Frontal cortex (tissue), 4 donors: ENCODE results near the gene PLCD1. TPM values are rescaled to one million over a fixed set of nuclear protein-coding genes. Genes with fewer than 3 reads are reported as not detected.
A peak's percentile ranks its signal among the peaks of the same experiment; 100 is the strongest.
"Not testable (repeated sequence)": the region's sequence is repeated elsewhere in the genome, so short reads cannot be mapped to it uniquely, and the experiment has no call there.

Experiments
- DNase-seq, 2 donors: peaks; one replicate each; pipeline ENCODE4 v3.0.0; 2012; ENCODE audit warnings: low spot score in 2 of 2
- FAIRE-seq: peaks from 2 replicates; lab custom pipeline; 2012; peaks lifted over from hg19 to GRCh38; lab: Jason Lieb, UNC
- total RNA-seq: library from RNA; depleted of rRNA; stranded (reverse); fragments of >200 nt; gene quantifications from one replicate; pipeline ENCODE4 v1.2.3, GENCODE V29; 2014
- donor health status: control.
- donor health status: control.
- donor health status: control.

Gene PLCD1
- total RNA-seq, result 4.1 TPM

DNA sequence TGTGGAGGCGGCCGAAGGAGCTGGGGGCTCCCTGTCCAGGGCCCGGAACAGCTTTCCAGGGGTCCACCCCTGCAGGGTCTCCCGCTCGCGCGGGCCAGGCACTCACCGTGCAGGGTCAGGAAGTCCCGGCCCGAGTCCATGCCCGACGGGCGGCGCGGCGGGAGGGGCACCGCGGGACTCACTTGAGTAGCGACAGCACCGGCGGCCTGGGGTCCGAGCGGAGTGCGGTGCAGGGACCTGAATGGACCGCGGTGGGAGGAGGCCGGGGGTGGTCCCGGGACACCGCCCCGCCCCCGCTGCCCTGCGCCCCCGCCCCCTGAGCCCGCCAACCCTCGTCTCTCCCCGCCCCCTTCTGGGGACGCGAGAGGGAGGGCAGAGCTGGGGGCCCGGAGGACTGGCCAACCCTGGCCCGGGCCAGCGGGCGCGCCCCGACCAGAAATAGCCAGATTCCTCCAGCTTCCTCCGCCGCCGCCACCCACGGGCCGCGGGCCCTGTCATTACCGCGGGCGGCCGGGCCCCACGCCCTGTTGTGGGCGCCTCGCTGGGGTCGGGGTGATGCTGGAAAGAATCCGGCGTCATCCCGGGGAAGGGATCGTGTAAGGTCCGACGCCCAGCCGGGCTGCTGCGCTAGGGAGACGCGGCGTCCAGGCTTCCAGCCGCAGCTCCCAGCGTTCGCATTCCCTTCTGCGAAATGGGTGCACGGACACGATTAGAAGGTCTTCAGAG, at the start of gene PLCD1:
TSS of gene PLCD1 (minus strand) at position 243 of the 726 bp plus-strand sequence. CDS start at position 140, 103 bp downstream.
- FAIRE-seq (no peak), DNase-seq (peak; percentile 82 to 90)

DNA sequence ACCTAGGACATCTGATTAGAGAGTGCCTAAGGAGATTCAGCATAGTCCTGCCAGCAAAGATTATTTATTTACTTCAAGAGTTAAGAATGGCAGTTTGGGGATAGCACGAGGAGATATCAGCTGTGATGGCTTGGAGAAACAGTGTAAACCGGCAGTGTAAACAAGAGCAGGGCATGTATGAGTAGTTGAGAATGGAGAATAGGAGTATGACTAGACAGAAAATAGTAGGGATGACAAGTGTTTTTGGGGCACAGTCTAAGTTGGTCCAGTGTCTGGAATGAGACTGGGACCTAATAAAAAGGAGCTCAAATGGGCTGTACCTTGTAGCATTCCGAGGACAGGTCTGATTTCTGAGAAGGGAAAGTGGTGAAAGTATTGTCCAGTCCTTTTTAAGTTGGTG, 47.6 kb upstream of the PLCD1 start:
- DNase-seq, FAIRE-seq: not testable (repeated sequence)

DNA sequence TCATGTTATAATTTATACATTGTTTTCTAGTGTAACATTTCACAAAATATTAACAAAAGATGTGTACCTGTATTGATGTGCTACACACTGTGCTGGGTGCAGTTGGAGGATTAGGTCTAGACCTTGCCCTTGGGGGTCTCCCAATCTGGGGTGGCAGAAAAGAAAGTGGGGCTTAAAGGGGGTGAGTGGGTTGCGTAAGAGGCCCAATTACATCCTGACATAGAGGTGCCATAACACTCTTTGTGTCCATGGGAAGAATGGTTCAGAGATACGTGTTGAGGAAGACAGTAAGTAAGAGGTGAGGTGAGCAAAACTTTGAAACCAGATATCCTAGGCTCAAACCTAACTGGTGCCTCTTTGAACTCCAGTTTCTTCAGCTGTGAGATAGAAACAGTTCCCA, 40.6 kb upstream of the PLCD1 start:
- FAIRE-seq (no peak), DNase-seq (no peak)

DNA sequence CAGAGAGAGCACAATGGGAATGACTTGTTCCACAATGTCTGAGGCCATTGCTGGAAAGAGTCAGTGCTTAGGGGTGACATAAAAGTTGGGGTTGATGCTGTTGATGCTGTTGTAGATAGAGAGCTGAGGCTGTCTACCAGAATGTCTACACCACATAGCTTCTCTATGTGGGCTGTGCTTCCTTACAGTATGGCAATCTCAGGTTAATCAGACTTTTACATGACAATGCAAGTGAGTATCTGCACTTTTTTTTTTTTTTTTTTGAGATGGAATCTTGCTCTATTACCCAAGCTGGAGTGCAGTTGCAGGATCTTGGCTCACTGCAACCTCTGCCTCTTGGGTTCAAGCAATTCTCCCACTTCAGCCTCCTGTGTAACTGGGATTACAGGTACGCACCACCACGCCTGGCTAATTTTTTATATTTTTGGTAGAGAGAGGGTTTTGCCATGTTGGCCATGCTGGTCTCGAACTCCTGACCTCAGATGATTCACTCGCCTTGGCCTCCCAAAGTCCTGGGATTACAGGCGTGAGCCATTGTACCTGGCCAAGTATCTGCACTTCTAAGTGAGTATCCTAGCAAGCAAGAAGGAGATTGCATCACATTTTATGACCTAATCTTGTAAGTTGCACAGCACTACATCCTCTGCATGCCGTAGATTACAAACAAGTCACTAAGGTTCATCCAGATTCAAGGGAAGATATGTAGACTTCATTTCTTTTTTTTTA, 38.2 kb upstream of the PLCD1 start:
- FAIRE-seq (no peak), DNase-seq (no peak)

DNA sequence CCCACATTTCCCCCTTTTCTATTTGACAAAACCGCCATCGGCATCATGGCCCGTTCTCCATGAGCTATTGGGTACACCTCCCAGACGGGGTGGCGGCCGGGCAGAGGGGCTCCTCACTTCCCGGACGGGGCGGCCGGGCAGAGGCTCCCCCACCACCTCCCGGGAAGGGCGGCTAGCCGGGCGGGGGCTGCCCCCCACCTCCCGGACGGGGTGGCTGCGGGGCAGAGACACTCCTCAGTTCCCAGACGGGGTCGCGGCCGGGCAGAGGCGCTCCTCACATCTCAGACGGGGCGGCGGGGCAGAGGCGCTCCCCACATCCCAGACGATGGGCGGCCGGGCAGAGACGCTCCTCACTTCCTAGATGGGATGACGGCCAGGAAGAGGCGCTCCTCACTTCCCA, 35.0 kb upstream of the PLCD1 start:
- not testable (repeated sequence) for DNase-seq, FAIRE-seq

DNA sequence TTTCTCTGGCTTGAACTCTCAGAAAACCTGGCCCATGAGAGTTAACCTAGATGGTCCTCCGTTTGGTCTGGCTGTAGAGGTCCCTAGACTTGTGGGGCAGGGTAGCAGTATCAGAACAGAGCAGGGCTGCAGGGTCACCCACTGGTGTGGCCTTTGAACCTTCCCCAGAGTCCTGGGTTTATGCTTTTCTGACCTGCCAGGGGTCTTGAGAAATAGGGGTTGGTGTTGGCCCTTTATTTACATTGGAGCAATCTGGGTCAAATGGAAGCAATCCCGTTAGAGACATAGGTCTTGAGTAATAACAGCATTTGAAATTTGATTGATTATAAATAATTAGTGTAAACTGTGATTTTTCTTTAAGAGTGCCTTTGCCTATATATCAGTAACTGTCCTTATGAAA, 33.4 kb upstream of the PLCD1 start:
- FAIRE-seq (no peak), DNase-seq (no peak)

DNA sequence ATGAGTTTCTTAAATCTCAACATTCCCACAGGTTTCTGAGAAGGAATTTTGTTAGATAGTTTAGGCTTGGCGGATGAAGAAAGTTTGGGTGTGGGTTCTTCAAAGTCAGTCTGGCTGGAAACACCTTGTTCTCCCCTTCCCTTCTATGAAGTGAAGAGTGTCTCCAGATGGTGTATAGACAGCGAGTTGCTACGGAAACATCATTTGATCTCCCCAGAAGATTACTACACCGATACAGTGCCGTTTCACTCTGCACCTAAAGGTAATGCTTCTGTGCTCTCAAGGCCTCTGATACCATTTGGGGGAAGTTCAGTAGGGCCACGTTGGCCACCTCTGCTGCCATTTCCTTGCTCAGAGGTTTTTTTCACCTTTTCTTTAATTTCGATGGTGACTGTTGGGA, 30.1 kb upstream of the PLCD1 start:
- DNase-seq (no peak), FAIRE-seq (no peak)

DNA sequence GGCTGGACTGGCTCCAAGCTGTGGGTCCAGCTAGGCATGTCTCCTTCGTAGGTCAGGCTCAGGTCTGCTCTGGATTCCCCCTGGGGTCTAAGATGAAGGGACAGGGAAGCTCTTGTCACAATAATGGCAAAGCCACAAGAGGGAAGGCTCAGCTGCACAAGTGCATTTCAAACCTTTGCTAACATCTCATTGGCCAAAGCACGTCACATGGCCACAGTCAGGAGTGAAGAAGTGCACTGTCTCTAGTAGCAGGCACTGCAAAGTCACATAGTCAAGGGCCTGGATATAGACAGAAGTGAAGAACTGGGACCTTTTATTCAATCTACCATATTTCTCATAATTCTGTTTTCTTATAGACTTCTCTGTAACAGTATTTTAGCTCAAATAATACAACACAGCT, 29.7 kb upstream of the PLCD1 start:
- FAIRE-seq, result no peak
- no peak for DNase-seq

DNA sequence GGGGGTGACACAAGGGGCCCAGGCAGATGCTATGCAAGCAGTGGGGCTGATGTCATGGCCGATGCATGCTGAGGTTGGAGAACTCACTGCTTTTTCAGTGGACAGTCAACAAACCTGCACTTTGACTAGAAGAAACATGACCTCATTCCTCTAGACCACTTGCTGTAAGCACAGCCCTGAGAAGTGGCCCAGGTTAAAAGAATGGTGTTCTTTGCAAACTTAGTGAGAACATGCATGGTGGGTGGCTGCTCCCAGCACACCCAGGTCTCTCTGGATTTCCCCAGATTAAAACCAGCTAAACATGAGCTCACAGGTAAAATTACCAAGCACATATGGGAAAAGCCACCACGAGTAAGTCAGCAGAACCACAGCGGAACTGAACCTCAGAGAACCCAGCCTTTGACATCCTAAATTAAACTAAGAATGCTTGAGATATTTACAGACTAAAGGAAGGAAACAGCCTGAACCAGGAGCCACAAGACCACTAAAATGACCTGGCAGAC, 25.1 kb upstream of the PLCD1 start:
- DNase-seq, result no peak
- no peak for FAIRE-seq

DNA sequence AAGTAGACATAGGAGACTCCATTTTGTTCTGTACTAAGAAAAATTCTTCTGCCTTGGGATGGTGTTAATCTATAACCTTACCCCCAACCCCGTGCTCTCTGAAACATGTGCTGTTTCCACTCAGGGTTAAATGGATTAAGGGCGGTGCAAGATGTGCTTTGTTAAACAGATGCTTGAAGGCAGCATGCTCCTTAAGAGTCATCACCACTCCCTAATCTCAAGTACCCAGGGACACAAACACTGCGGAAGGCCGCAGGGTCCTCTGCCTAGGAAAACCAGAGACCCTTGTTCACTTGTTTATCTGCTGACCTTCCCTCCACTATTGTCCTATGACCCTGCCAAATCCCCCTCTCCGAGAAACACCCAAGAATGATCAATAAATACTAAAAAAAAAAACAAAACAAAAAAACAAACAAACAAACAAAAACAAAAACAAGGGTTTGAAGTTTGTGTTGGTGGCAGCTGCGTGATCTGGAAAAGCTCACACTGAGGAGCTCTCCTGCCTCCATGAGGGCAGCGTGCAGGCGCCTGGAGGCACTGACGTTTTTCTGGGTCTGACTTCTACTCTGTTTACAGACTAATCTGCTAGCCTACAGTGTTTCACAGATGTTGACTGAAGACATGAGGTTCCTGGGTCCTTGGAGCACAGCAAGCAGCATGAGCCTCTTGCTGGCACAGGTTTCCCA, 24.5 kb upstream of the PLCD1 start:
- not testable (repeated sequence) for FAIRE-seq, DNase-seq

DNA sequence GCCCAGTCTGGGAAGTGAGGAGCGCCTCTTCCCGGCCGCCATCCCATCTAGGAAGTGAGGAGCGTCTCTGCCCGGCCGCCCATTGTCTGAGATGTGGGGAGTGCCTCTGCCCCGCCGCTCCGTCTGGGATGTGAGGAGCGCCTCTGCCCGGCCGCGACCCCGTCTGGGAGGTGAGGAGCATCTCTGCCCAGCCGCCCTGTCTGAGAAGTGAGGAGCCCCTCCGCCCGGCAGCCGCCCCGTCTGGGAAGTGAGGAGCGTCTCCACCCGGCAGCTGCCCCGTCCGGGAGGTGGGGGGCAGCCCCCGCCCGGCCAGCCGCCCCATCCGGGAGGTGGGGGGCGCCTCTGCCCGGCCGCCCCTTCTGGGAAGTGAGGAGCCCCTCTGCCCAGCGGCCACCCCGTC, 23.8 kb upstream of the PLCD1 start:
- not testable (repeated sequence) for DNase-seq, FAIRE-seq

DNA sequence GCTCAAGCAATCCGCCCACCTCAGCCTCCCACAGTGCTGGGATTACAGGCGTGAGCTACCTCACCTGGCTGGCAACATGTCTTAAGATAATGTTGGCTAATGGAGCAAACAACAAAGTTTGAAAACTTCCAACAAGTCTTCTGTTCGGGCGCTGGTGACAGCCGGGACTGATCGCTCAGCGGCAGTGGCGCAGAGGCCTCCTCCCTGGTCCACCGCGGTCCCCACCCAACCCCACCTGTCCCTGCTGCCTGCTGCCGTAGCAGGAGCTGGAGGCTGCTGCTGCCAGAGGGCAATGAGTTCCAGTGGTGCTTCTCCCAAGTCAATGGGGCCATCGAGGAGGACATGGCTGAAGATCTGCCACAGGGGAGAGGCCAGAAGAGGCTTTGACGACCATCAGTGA, 21.7 kb upstream of the PLCD1 start:
- DNase-seq (no peak), FAIRE-seq (no peak)

DNA sequence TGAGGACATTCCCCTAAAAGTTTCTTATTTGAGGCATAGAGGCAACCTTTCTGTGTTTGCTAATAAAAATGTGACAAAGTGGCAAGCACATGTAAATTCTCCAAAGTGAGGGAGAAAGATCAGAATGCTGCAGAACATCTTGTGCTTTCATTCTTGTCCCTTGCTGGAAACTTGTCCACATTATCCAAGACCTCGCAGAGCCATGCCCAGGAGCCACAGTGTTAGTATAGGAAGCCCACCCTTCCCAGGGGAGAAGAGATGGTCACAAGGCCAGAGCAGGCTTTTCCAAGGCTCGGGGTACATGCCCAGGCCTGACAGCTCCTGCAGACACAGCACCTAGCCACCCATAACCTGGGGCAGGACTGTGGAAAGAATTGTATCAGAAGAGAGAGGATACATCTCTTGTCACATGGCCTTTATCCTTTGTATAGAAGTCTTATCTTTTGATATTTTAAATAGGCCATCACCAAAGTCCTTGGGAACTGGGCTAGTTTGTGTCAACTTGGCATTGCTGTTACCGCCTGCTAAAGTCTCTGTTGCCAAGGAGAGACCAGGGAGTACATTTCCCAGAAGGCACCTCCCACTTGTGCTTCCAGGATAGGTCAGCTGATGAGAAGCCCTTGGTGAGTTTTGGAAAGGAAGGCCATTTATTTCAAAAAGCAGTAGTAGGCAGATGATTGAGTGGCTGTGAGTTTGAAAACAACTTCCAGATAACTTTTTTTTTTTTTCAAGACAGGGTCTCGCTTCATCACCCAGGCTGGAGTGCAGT, 20.1 kb upstream of the PLCD1 start:
- no peak for FAIRE-seq

DNA sequence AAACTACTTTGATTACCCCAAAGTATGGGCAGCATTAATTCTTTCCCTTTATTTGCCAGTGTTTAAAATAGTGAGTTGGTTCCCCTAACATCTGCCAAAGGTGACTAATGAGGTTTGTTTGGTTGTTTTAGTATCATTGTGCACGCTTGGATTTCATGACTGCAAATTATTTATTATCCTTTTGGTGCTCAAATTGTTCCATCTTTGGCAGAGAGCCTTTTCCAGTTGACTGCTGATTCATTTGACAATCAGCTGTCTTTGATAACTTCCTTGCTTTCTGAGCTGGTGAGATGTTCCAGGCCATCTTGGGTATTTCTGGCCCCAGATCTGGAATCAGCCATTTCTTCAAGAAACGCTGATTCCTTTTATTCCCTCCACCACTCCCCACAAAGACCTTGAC, 18.5 kb upstream of the PLCD1 start:
- DNase-seq (no peak), FAIRE-seq (no peak)

More for the DNA sequence above, 20.1 kb upstream of the PLCD1 start:
- DNase-seq, result no peak

DNA sequence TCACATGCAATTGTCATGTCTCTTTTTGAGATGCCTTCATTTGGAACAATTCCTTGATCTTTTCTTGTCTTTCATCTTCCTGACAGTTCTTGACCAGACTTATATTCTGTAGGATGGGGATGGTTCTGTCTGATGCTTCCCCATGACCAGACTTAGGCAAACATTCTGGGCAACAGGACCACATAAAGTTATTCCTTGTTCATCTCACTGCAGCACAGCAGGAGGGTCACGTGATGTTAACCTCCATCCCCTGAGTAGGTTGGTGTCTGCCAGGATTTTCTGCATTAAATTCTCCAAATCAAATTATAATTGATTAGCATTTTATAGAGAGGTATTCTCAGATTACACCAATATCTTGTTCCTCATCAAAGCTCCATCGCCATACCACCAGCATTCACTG, 17.4 kb upstream of the PLCD1 start:
- DNase-seq (no peak), FAIRE-seq (no peak)

DNA sequence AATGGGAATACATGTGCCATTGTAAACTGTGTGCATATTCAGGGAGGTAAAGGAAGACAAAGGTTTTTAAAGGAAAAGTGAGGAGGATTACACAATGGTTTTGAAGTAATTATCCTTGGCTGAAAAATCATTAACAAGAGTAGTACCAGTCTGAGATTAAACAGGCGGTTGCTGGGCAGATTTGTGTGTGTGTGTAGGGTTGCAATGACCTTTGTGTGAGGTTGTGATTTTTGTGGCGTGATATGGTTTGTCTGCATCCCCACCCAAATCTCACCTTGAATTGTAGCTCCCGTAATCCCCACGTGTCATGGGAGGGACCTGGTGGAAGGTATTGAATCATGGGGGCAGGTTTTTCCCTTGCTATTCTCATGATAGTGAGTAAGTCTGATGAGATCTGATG, 16.6 kb upstream of the PLCD1 start:
- FAIRE-seq (no peak), DNase-seq (no peak)

DNA sequence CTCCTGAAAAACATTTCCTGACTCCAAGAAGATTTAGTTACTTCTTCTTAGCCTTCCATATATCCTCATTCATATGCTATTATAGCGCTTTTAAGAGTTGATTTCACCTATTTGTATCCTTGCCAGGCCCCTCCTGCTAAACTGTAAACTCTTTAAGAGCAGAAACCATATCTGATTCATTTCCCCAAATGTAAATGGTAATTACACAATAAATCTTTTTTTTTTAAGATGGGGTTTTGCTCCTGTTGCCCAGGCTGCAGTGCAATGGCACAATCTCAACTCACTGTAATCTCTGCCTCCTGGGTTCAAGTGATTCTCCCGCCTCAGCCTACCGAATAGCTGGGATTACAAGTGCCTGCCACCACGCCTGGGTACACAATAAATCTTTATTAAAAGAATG, 14.0 kb upstream of the PLCD1 start:
- FAIRE-seq, result no peak

DNA sequence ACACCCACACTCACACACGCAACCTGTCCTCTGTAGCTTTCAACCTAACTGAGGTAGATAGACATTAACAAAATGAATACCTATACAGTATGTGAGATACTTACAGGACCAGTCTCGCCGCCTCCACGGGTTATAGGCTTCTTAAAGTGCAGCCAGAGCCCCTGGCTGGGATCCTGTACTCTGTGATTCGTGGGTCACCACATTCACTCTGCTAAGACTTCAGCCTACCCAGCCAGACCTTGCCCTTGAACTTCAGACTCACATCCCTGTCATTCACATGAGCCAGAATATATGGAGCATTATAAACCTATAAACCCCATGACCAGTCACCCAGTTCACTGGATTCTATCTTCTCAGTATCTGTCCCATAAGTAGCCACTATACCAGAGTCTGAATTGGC, 11.0 kb upstream of the PLCD1 start:
- DNase-seq, result no peak
- FAIRE-seq, result no peak

More for the DNA sequence above, 14.0 kb upstream of the PLCD1 start:
- DNase-seq, result no peak

DNA sequence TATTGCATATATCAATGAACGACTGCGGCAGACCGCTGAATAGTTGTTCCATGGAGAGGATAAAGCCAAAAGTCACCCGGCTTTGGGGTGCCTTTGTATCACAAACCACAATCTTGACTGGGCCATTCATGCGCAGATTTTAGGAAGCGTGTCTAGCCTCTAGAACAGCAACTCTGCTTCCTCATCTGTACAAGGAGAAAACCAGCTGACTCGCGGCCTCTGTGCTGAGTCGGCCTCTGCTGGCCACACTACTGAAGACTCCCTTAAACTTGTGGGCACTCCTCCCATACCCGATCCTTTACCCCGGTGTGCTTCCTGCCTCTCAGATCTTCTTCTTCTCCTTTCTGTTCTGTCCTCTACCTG, 10.4 kb upstream of the PLCD1 start:
- no peak for FAIRE-seq
- peak in 1 of 2 donors; percentile 61 for DNase-seq
